Activated CD8-positive, alpha-beta memory T cell treated with anti-CD3 and anti-CD28 coated beads, Interleukin-2, amount 50 U/mL, for 1 hour (primary cell): ENCODE data around the gene UBASH3B.
A peak's percentile ranks its signal among the peaks of the same experiment; 100 is the strongest.

ENCODE experiments used
- DNase-seq: peaks from one replicate; pipeline ENCODE4 v3.0.0-alpha.2; 2020; ENCODE audit errors: extremely low read depth

Gene UBASH3B

DNA sequence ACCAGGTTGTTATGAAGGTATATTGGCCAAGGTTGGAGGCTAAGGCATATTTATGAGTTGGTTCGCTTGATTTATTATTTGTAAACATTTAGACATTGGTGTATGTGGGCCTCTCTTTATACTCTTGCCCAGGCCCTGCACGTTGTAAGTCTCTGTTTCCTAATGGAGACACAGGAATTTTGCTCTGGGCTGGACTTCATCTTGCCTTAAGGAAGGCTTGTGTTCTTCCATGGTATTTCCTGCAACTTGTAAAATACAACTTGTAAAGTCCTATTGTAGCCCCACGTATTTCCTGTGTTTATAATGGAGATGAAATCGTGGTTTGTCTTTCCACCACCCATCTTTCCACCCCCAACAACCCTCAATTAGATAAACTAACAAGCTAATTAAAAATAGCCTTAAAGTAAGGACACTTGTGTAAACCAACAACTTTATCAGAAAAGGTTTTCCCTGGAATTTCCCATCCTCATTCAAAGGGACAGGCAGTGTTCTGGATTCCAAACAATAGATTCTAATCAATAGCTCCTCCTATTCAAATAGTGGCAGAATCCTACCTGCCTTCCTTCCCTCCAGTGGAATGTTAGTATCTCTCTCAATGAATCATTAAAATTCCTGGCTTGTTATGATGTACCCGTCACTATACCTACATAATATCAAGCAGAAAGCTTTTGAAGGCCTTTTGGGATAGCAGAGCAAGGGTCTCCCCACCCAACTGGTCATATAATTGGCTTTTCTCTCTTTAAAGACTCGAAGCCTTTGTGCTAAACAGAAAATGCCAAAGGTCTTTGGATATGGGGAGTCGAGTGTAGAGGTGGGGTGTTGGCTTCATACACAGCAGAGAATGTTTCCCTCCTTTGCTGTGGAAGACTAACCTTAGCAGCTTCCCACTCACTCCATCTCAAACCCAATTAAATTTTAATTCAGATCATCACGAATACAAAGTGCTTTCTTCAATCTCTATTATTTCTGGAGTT, 77.1 kb downstream of the UBASH3B start:
- no peak for DNase-seq

DNA sequence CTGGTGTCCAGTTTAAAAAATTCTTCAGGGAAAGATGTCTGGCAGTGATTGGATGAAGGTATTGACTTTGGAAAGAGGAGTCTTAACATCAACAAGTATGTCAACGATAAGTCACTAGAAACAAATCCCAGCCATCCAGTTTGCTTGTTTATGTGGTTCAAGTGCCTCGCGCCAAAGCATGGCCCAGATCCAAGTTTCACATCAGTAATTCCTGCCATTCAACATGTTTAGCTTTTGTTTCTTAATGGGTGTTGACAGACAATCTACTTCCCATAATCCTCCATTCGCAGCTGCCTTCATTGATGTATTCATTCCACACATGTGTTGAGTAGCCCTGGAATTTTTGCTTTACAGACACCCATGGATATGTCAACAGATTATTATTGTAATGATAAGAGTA, 77.8 kb downstream of the UBASH3B start:
- no peak for DNase-seq

DNA sequence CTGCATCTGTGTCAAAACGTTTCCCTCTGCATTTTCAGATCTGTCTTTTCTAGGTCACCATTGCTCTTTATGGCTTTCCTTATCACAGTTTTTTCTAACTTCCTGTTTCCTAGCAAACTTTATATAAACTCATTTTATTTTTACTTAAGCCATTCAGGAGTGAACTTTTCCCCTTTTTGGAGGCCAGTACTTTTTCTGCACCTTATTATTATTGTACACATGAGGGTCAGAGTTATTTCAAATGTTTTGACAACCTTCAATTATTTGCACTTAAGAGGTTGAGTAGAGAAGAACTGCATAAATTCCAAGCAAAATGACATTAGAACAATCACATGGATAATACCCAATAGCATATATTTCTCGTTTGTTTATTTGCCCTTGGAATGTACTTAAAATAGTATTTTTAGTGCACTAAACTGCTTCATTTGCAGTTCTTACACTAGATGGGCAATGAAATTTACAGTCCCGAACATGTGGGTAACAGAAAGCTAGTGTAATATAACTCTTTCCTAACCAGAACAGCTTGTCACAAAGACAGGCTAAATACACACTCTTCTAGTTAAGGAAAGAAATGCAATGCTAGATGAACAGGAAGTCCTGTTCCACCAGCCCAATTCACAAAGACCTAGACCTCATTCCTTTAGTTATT, 79.5 kb downstream of the UBASH3B start:
- DNase-seq = no peak

DNA sequence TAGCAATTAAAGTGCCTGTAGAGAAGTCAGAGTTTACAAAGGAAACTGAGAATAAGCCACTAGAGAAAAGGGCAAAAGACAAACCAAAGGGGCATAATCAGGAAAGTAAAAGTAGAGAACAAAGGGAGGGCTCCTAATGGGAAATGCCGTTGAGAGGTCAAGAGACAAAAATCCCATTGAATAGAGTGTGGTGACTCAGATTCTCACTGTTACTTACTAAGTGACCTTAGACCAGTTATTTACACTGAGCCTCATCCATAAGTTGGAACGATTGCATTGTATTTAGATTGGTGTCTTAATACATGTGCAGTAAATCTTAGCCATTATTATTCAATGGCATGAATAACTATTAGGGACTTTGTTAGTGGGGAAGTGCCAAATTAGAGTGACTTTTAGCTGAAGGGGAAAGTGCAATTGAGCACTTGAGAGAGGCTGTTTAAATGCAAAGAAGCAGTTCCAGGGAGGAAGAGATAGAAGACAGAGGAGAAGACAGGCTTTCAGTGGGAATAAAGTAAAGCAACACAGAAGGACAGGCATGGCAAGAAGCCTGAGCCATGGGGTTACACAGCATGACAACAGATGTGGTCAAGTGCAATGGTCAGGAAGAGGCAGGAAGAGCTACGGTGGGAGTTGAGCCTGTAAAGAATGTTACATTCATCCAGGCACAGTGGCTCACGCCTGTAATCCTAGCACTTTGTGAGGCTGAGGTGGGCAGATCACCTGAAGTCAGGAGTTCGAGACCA, 82.6 kb downstream of the UBASH3B start:
- no peak for DNase-seq

DNA sequence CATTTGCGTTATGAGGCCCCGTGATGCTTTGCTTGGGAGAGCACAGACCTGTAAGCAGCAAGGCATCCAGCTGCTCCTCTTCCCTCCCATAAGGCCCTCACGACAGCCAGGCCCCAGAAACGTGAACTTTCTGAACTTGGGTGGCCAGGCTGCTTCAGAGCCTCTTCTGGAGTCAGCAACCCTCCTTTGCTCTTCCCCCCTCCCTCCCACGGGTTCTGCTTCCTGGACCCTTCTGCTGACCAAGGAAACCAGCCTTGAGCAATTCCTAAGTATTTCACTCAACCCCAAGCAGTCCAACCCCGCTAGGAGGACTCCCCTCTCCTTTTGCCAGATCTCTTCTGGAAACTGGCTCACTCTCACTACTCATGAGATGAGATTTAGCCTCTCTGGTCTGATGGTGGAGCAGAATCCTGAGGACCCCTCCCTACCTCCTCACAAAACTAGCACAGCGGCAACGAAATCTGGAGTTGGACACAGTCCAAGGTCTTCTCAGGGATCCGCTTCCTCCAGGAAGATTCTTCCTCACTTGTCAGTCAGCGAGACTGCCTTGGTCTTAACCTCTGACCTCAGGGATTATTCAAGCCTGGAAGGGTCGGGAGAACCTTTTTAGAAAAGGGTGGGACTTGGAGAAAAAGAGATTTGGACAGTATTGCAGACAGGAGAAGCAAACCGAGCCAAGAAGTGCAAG, 86.2 kb downstream of the UBASH3B start:
- DNase-seq = no peak

DNA sequence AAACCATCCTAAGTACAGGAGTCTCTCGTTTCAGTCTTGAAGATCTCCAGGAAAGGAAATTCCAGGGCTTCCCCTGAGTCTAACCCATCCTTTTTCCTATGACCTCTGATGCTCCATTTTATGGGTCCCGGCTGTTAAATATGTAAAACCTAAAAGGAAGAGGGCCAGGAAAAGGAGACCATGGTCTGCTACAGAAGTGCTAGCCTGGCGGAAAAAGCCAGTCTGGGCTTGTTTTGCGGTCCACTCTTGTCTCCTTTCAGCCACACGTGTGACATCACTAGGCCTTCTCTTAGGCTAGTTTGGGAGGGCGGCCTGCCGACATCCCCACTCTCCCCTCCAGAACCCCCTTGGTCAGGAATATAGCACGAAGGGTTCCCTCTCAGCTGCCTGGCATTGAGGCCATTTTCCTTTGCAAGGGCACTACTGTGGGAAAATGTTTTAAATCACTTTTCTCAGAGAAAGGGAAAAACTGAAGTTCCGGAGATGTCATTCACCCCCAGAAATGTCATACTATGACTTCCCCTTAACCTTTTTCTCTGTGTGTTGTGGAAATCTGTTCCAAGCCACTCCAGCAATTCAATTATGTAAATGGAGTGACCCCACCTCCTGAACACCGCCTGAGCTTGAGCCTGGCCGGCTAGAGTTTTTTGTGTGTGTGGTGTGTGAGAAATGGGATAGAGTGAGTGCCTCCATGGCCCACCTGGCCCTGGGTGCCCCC, 86.9 kb downstream of the UBASH3B start:
- no peak for DNase-seq

DNA sequence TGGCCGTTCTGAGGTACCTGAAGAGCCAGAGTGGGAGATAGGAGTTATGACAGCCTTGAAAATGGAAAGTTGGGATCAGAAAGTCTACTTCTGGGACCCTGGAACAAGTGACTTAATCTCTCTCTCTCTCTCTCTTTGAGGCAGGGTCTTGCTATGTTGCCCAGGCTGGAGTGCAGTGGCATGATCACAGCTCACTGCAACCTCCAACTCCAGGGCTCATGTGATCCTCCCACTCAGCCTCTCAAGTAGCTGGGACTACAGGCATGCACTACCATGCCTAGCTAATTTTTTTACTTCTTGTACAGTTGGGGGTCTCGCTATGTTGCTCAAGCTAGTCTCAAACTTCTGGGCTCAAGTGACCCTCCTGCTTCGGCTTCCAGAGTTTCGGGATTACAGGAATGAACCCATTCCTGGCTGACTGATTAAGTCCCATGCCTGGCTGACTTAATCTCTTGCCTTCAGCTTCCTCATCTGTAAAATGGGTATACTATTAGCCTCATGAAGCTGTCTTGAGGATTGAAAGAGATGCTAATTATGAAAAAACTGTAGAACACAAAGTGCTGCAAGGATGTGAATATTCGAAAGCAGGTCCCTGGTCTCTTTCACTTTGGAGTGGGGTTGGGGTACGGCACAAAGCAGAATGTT, 87.7 kb downstream of the UBASH3B start:
- DNase-seq = no peak

DNA sequence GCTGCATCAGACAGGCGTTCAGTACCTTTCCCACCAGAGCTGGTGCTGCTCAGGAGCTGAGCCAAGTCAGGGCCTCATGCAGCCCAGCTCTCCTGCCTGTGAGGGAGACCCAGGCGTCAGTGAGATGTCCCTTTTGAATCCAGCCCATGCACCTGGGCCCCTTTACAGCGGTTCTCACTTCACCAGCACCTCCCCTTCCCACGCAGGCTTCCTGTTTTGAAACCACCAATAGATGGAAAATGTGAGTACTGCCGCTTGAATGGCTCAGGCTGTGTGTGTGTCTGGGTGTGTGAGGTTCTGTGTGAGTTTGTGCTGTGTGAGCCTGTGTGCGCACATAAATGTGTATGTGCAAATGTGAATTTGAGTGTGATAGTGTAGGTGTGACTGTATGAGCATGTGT, 88.4 kb downstream of the UBASH3B start:
- peak; percentile 65 for DNase-seq

DNA sequence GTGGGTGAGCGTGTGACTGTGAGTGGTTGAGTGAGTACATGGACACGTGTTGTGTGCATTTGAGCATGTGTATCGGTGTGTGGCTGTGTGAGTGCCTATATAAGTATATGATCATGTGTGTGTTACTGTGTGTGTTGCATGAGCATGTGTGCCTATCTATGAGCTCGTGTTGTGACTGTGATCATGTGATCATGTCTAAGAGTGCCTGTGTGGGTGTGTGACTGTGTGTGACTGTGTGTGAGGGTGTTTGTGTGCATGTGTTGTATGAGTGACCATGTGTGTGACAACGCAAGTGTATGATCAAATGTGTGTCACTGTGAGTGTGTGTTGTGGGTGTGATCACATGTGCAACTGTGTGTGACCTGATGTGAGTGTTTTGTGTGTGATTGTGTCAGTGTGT, 88.8 kb downstream of the UBASH3B start:
- no peak for DNase-seq

DNA sequence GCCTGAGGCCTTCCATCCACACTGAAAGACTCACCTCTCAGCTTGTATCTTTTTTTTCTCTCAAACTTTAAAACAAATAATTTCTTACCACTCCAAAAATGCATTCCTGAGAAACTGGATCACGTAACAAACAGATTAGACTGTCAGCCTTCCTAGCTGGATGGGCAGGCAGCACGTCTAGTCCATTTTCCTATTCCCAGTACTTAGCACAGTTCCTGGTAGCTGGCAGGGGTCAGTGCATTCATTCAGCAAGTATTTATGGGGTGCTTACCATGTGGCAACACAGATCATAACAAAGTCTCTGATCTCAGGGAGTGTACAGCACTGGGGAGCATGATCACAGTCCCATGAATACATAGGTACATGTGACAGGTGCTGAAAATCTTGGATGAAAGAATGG, 89.6 kb downstream of the UBASH3B start:
- DNase-seq = no peak

DNA sequence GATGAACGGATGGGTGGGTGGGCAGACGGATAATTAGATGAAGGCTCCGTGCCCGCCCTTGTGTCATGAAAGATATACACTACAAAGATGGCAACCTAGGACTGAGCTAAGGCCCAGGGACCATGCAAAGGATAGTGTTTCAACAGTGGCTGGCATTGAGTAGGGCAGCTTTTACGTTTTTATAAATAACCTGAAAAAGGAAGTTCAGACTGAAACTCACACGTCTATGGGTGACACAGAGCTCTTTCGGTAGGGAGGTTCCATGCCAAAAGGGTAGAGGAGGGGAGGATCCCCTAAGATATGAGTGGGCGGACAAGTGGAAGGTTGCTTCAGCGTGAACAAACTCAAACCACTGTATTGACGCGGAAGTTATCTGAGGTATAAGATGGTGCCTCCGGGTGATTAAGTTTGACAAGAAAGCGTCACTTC, 90.5 kb downstream of the UBASH3B start:
- peak; percentile 23 for DNase-seq

DNA sequence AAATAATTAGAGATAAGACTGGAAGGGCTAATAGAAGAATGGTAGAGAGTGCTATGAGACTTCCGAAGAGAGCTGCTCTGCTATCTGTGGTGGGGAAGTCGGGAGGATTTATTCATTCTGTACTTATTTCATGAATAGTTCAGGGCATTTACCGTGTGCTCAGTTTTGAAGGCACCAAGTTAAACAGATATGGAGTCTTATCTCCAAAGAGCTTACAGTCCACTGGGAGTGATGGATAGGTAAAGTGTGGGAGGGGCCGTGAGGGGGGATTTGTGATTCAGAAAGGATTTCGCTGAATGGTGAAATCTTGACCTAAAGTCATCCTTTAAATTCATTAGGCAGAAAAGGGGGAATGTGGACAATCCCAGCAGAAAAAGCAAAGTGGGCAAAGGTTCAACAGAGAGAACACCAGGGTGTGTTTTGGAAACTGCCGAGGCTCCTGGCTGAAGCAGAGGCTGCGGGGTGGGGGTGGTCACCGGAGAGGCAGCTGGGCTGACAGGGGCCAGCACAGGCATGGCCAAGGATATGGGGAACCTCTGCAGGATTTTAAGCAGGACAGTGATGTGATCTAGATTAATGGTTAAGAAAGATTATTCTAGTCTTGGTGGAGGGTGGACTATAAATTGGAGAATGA, 91.2 kb downstream of the UBASH3B start:
- DNase-seq = no peak

DNA sequence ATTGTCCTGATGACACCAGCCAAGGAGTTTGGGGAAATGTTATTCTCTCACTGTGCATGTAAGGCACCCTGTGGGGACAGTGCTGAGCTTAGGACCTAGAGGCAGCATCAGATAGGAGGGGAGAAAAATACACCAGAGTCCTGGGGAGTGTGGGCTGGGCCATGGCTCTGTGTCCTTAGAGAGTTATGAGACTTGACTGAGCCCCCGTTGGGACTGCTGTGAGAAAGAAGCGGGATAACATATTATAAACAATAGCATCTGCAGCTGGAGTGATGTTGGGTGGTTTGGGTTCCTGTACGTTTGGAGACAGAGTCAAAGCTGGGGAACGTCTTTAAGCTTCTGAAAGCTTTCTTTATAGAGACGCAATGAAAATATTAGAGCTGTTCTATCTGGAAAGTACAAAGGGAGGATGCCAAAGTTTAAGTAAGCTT, 91.8 kb downstream of the UBASH3B start:
- DNase-seq = no peak

DNA sequence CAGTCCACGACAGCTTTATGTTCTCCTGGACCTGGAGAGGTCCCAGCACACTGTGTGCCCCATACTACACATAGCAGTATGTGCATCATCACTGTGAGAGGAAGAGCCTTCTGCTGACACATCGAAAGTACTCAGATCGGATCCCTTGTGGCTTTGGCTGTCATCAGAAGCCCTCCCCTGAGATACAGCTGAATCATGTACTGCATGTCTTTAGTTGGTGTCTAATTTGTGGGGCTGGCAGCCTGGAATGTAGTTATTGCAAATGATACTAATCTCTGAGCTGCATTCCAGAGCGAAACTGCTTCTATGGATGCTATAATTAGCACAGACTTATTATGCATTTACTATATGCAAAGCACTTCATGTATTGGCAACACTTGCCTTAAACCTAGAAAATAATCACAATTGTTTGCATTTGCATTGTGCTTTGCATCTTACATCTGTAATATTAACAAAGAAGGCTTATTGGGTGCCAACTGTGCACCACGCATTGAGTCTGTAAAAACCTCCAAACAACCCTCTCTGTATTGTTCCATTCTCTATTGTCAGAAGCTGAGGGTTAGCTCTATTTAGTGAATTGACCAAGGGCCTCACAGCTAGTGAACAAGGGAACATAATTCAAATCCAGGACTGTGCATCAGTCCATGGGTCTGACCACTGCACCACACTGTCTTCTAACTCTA, 93.6 kb downstream of the UBASH3B start:
- DNase-seq = no peak

DNA sequence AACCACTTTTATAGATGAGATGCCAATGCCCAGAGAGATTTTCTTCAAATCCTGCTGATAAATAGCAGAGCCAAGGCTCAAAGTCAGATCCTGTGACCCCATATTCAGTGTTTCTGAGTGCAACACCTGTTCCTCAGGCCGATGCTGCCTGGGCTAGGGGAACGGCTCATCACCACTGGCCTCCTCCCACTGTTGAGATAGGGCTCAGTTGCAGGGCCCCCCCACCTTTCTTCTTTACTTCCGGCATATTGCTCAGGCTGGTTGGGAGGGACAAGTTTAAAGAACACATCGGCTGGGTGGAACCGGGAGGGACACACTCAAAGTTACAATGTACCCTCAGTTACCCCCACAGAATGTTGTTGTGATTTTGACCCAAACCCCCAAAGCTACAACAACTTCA, 94.5 kb downstream of the UBASH3B start:
- DNase-seq = no peak

DNA sequence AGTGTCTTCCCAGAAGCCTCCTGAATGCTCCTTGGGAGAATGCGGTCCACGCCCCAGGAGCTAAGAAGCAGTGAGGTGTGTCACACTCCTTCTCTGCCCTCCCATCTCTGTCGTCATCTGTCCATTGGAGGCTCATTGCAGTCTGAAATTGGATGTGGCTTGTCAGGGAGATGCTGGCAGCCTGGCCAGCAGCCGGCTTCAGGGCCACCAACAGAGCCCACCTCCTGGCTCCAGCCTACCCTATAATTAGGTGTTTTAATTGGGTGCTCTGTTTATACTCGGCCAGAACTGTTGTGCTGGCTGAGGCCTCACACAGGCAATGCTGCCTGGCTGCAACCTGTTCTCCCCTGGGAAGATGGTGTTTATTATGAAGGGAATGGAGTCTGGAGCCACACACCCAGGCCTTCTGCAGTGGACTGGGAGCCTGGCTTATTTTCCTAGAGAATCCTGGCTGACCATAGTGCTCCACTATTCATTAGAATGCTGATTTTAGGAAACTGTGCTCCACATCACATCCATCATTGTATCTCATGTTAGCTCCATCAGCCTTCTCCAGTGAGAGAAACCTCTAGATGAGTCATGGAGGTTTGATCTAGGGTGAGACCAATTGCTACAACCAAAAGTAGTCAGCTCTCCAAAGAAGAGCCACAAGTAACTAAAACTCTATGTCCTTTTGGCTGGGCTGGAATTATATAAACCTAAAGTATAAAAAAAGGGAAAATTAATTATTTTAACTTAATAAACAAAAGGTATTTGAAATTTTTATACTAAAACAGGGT, 96.0 kb downstream of the UBASH3B start:
- no peak for DNase-seq

DNA sequence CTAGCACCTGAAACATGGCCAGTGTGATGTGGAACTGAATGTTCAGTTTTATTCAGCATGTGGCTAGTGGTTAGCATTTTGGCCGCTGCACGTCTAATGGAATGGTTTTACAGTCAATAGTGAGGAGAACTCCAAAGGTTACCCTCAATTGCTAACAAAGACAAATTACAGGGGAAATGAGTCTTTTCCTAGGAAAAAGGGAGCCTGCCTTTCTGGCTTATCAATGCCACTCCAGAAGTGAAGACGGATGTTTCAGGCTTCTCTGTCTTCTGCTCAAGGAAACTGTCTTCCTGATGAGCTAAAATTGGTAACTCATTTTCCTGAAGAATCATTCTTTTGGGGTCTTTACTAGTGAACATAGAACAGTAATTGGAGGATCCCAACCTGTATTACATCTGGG, 98.5 kb downstream of the UBASH3B start:
- DNase-seq = no peak

DNA sequence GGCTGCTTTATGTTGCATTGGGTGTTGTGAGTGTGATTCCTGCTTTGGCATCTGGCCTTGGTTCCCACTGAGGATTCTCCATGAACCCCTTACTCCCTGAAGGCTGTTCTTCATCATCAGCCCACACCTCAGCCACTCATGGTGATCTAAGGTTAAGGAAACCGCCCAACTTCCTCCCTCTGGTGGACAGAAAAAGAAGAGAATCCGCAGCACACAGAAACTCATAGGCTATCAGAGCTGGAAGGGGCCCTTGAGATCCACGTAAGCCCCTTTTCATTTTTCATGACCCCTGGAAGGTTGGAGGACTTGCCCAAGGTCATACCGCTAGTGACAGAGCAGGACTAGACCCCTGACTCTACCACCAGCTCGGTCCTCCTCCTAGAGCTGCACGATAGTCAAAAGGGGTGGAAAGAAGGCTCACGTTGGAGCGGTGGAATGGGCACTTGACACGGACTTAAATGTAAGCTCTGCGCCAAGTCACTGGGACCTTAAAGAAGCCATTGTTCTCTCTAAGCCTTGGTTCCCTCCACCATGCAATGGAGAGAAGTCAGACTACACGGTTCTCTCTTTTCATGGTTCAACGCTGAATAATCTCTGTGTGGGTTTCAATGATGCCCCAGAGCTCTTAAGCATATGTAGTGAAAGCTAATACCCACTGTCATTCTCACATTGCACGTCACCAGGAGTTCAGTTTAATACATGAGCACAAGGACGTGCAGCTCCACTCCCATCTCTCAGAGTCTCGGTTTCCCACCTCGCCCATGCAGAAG, 99.2 kb downstream of the UBASH3B start:
- no peak for DNase-seq
